CD4-positive, alpha-beta T cell (primary cell): Measurements from ENCODE around the gene SHOX. TPM values are rescaled to one million over a fixed set of nuclear protein-coding genes. Genes with fewer than 3 reads are reported as not detected.
"Not testable (repeated sequence)": the region's sequence is repeated elsewhere in the genome, so short reads cannot be mapped to it uniquely, and the experiment has no call there.

Experiments
- ATAC-seq: fragments of 200-7000 bp; cut with Tn5 transposase; one replicate; pipeline ENCODE4 v1.10.0; 2022; ENCODE audit warnings: mild to moderate bottlenecking; ENCODE audit not compliant: poor library complexity
- CTCF ChIA-PET: fragments of 350-600 bp; sonication (Branson Sonifier 250); formaldehyde crosslinking; loops from one replicate; lab custom pipeline; 2021; ENCODE audit warnings: antibody characterized with exemption, inconsistent platforms; lab: Charles Lee
- POLR2A ChIA-PET: fragments of 350-600 bp; sonication (Branson Sonifier 250); formaldehyde crosslinking; loops from one replicate; lab custom pipeline; 2021; ENCODE audit warnings: antibody characterized with exemption, inconsistent platforms; lab: Charles Lee
- DNase-seq, 14 experiments: peaks; one replicate each; pipeline ENCODE4 v3.0.0-alpha.2; 2013 to 2020; ENCODE audit warnings: mixed read lengths in 2 of 14
- H3K27ac ChIP-seq, 2 donors: one replicate each; pipeline versions ENCODE4 v1.5.1 to v1.7.0; 2013; ENCODE audit warnings: low read length in 2 of 2, low read depth in 1 of 2, mild to moderate bottlenecking in 1 of 2
- H3K27me3 ChIP-seq, 2 experiments: 1 replicate in 1 of 2; 2 replicates in 1 of 2; pipeline versions ENCODE4 v1.6.1 to v1.7.0; 2013; ENCODE audit warnings: low read length in 2 of 2, control low read depth in 1 of 2, mild to moderate bottlenecking in 1 of 2, moderate library complexity in 1 of 2; ENCODE audit not compliant: insufficient read depth in 2 of 2, control insufficient read depth in 1 of 2
- H3K36me3 ChIP-seq: one replicate; pipeline ENCODE4 v1.6.1; 2013; ENCODE audit warnings: low read length, control low read depth; ENCODE audit not compliant: insufficient read depth
- H3K4me1 ChIP-seq: one replicate; pipeline ENCODE4 v1.6.1; 2013; ENCODE audit warnings: low read length, control low read depth; ENCODE audit not compliant: insufficient read depth
- H3K4me3 ChIP-seq: one replicate; pipeline ENCODE4 v1.5.1; 2013; ENCODE audit warnings: mild to moderate bottlenecking, low read length, moderate library complexity
- H3K9me3 ChIP-seq, 2 experiments: 1 replicate in 1 of 2; 2 replicates in 1 of 2; pipeline versions ENCODE4 v1.6.1 to v1.7.0; 2013; ENCODE audit warnings: low read length in 2 of 2, mild to moderate bottlenecking in 2 of 2, control low read depth in 1 of 2, moderate library complexity in 1 of 2; ENCODE audit not compliant: control insufficient read depth in 1 of 2, insufficient read depth in 1 of 2
- H3K27ac Mint-ChIP-seq: one replicate; pipeline ENCODE4 v1.8.0; 2020; ENCODE audit warnings: mixed read lengths
- H3K27me3 Mint-ChIP-seq: one replicate; pipeline ENCODE4 v1.8.0; 2021; ENCODE audit warnings: mixed read lengths
- H3K36me3 Mint-ChIP-seq: one replicate; pipeline ENCODE4 v1.8.0; 2021; ENCODE audit warnings: low read depth, mixed read lengths
- H3K4me1 Mint-ChIP-seq: one replicate; pipeline ENCODE4 v1.8.0; 2021; ENCODE audit warnings: low read depth, mixed read lengths
- H3K4me3 Mint-ChIP-seq: one replicate; pipeline ENCODE4 v1.8.0; 2020; ENCODE audit warnings: mild to moderate bottlenecking, mixed read lengths
- H3K9me3 Mint-ChIP-seq: one replicate; pipeline ENCODE4 v1.8.0; 2020; ENCODE audit warnings: mixed read lengths
- intact Hi-C, 2 experiments: fragments of 100-400 bp; cut with DNase I in 1 of 2; cut with micrococcal nuclease in 1 of 2; formaldehyde crosslinking; loops; one replicate each; pipeline versions ENCODE4 v1.15.1 to v1.9.0; 2023 to 2025; cut with DNase I, micrococcal nuclease
- total RNA-seq, 174 experiments: library from RNA in 2 of 174; stranded (reverse) in 2 of 174; gene quantifications; one replicate each; pipeline ENCODE4 v1.2.3 and lab custom pipeline; 2021 to 2026
- TF ChIP-seq, protein P1 (sequence below): fragments of 200-600 bp; IDR thresholded peaks from one replicate; pipeline ENCODE4 v1.8.0; 2022; ENCODE audit warnings: antibody characterized with exemption, mild to moderate bottlenecking

The SHOX gene
- total RNA-seq, 2 experiments from 2014 or later, result not detected

GRCh38 chrX:590693-591404 lies 39.7 kb upstream of the SHOX start:
- POLR2A ChIA-PET, result no interaction called here
- no peak overlapping the region for H3K27ac ChIP-seq
- DNase-seq (no peak), ATAC-seq (no peak)
- no peak overlapping the region for H3K27ac Mint-ChIP-seq
- peaks cover 5% of the 10 kb centered on the region for H3K9me3 Mint-ChIP-seq
- intact Hi-C loops, result no loop called here
- no peaks in the 10 kb centered on the region for H3K4me1 Mint-ChIP-seq
- H3K4me3 Mint-ChIP-seq, result no peak overlapping the region
- no peak overlapping the region for H3K4me3 ChIP-seq
- no peaks in the 10 kb centered on the region for H3K4me1 ChIP-seq
- CTCF ChIA-PET, result no interaction called here
- H3K36me3 Mint-ChIP-seq, result no peaks in the 10 kb centered on the region
- H3K27me3 ChIP-seq, result no peaks in the 10 kb centered on the region
- no peaks in the 10 kb centered on the region for H3K36me3 ChIP-seq
- TF ChIP-seq, protein P1, sequence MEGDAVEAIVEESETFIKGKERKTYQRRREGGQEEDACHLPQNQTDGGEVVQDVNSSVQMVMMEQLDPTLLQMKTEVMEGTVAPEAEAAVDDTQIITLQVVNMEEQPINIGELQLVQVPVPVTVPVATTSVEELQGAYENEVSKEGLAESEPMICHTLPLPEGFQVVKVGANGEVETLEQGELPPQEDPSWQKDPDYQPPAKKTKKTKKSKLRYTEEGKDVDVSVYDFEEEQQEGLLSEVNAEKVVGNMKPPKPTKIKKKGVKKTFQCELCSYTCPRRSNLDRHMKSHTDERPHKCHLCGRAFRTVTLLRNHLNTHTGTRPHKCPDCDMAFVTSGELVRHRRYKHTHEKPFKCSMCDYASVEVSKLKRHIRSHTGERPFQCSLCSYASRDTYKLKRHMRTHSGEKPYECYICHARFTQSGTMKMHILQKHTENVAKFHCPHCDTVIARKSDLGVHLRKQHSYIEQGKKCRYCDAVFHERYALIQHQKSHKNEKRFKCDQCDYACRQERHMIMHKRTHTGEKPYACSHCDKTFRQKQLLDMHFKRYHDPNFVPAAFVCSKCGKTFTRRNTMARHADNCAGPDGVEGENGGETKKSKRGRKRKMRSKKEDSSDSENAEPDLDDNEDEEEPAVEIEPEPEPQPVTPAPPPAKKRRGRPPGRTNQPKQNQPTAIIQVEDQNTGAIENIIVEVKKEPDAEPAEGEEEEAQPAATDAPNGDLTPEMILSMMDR, result no peak
- peaks cover 5 to 32% of the 10 kb centered on the region in 2 experiments for H3K9me3 ChIP-seq
- no peaks in the 10 kb centered on the region for H3K27me3 Mint-ChIP-seq

DNA sequence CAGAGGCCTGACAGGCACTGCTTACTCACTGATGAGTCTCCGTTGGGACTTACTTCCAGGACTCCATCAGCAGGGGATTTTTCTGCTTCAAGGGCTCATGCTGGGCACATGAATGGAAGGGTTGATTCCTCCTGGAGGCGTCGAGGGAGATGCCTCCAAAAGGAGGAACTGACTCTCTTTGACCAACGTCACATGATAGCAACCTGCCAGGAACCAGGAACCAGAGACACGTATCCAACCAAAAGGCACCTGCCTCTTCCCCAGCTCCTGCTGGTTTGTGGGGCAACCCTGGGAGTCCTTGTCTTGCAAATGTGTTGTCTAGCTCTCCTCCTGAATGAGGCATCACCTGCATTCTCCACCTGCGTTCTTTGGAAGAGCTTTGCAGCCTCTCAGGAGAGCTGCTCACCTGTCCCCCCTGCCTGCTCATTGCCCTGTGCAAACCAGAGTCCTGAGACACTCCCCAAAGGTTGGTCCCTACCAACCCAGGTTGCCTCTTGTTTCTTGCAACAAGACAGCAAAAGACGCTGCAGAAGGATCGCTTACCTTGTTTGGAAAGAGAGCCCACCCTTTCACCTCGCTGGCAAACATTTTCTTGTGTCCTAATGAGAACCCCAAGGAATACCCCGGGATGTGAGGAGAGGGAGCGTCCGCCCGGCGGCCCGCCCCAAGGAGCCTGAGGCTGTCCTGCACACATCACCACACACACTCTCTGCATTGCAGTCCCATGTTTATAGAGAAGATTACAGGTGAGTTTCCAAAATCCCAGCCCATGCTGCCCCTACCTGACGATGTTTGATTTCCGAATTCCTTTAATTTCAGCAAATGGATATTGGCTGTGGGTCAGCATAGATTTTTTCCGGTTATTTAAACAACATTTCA lies 30.5 kb upstream of the SHOX start:
- DNase-seq (no peak), ATAC-seq (no peak)
- no peaks in the 10 kb centered on the region for H3K27me3 ChIP-seq
- Mint-ChIP-seq H3K27ac (no peak overlapping the region), H3K4me3 (no peak overlapping the region), H3K9me3 (peaks cover 11% of the 10 kb centered on the region), H3K27me3 (no peaks in the 10 kb centered on the region), H3K36me3 (no peaks in the 10 kb centered on the region), H3K4me1 (no peaks in the 10 kb centered on the region)
- peaks cover 17 to 43% of the 10 kb centered on the region in 2 experiments for H3K9me3 ChIP-seq
- H3K4me1 ChIP-seq, result no peaks in the 10 kb centered on the region
- H3K27ac ChIP-seq, result no peak overlapping the region
- ChIA-PET CTCF (no interaction called here), POLR2A (no interaction called here)
- intact Hi-C loops, result no loop called here
- H3K4me3 ChIP-seq, result no peak overlapping the region
- H3K36me3 ChIP-seq, result no peaks in the 10 kb centered on the region
- TF ChIP-seq, protein P1, result no peak

DNA sequence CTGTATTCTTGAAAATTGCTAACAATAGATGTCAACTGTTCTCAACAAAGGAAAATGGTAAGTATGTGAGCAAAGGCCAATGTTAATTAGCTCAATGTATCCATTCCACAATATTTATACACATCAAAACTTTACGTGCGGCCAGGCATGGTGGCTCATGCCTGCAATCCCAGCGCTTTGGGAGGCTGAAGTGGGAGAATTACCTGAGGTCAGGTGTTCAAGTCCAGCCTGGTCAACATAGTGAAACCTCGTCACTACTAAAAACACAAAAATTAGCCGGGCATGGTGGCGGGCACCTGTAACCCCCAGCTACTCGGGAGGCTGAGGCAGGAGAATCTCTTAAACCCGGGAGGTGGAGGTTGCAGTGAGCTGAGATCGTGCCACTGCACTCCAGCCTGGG lies 27.6 kb upstream of the SHOX start:
- H3K27me3 Mint-ChIP-seq, ATAC-seq, H3K27ac Mint-ChIP-seq, H3K4me1 Mint-ChIP-seq, H3K36me3 ChIP-seq, H3K27me3 ChIP-seq, H3K4me1 ChIP-seq, H3K9me3 Mint-ChIP-seq, H3K36me3 Mint-ChIP-seq, DNase-seq, H3K4me3 Mint-ChIP-seq, H3K27ac ChIP-seq, CTCF ChIA-PET, POLR2A ChIA-PET, intact Hi-C loops, H3K4me3 ChIP-seq: not testable (repeated sequence)
- peaks cover 0 to 41% of the 10 kb centered on the region in 2 experiments for H3K9me3 ChIP-seq

DNA sequence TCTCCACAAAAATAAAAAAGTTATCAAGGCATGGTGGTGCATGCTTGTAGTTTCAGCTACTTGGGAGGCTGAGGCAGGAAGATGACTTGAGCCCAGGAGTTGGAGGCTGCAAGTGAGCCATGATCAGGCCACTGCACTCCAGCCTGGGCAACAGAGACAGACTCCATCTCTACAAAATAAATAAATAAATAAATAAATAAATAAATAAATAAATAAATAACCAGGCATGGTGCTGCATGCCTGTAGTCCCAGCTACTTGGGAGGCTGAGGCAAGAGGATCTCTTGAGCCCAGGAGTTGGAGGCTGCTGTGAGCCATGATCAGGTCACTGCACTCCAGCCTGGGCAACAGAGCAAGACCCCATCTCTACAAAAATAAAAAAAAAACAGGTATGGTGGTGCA lies 26.0 kb upstream of the SHOX start:
- CTCF ChIA-PET, H3K27me3 Mint-ChIP-seq, H3K4me3 Mint-ChIP-seq, POLR2A ChIA-PET, H3K9me3 Mint-ChIP-seq, H3K27me3 ChIP-seq, H3K36me3 ChIP-seq, DNase-seq, intact Hi-C loops, H3K4me1 ChIP-seq, ATAC-seq, H3K4me1 Mint-ChIP-seq, H3K27ac Mint-ChIP-seq, H3K36me3 Mint-ChIP-seq, H3K27ac ChIP-seq, H3K4me3 ChIP-seq: not testable (repeated sequence)
- peaks cover 0 to 43% of the 10 kb centered on the region in 2 experiments for H3K9me3 ChIP-seq

- H3K27me3 Mint-ChIP-seq, ATAC-seq, CTCF ChIA-PET, H3K4me1 ChIP-seq, H3K36me3 ChIP-seq, POLR2A ChIA-PET, H3K27me3 ChIP-seq, intact Hi-C loops, H3K27ac ChIP-seq, H3K4me3 Mint-ChIP-seq, DNase-seq, H3K36me3 Mint-ChIP-seq, H3K4me3 ChIP-seq, H3K4me1 Mint-ChIP-seq, H3K9me3 Mint-ChIP-seq, H3K27ac Mint-ChIP-seq: not testable (repeated sequence)
- peaks cover 15 to 40% of the 10 kb centered on the region in 2 experiments for H3K9me3 ChIP-seq
Observed at GRCh38 chrX:608088-608487, 22.5 kb upstream of the SHOX start.
